HG03558 (cell line): ENCODE data around the gene ZDHHC14.

ENCODE experiments used
- ATAC-seq: cut with Tn5 transposase; IDR thresholded peaks from one replicate; pipeline ENCODE4 v1.9.1; 2021; ENCODE audit warnings: moderate number of reproducible peaks; ENCODE audit not compliant: unreplicated experiment; ENCODE audit errors: extremely low read depth

ZDHHC14 gene

GRCh38 chr6:157629220-157629619 lies 248.2 kb downstream of the ZDHHC14 start:
- no peak for ATAC-seq

GRCh38 chr6:157630463-157631080 lies 249.6 kb downstream of the ZDHHC14 start:
- no peak for ATAC-seq

- ATAC-seq: no peak
Measured at GRCh38 chr6:157631412-157631811, 250.4 kb downstream of the ZDHHC14 start.

GRCh38 chr6:157631838-157632614 lies 251.0 kb downstream of the ZDHHC14 start:
- no peak for ATAC-seq

- ATAC-seq: no peak
Measured at GRCh38 chr6:157632821-157633220, 251.8 kb downstream of the ZDHHC14 start.

- ATAC-seq: no peak
Measured at GRCh38 chr6:157634546-157634945, 253.6 kb downstream of the ZDHHC14 start.

GRCh38 chr6:157635388-157636244 lies 254.6 kb downstream of the ZDHHC14 start:
- no peak for ATAC-seq

GRCh38 chr6:157637516-157637915 lies 256.5 kb downstream of the ZDHHC14 start:
- no peak for ATAC-seq

GRCh38 chr6:157637941-157638662 lies 257.1 kb downstream of the ZDHHC14 start:
- no peak for ATAC-seq

- no peak for ATAC-seq
Measured at GRCh38 chr6:157638779-157639178, 257.8 kb downstream of the ZDHHC14 start.

- no peak for ATAC-seq
Measured at GRCh38 chr6:157640746-157641451, 259.9 kb downstream of the ZDHHC14 start.

- ATAC-seq: no peak
Measured at GRCh38 chr6:157641837-157642236, 260.8 kb downstream of the ZDHHC14 start.

GRCh38 chr6:157642736-157643135 lies 261.7 kb downstream of the ZDHHC14 start:
- ATAC-seq: no peak

- no peak for ATAC-seq
Measured at GRCh38 chr6:157644043-157644810, 263.2 kb downstream of the ZDHHC14 start.

GRCh38 chr6:157645201-157645795 lies 264.3 kb downstream of the ZDHHC14 start:
- no peak for ATAC-seq

GRCh38 chr6:157646012-157646411 lies 265.0 kb downstream of the ZDHHC14 start:
- ATAC-seq: no peak

- ATAC-seq: no peak
Measured at GRCh38 chr6:157647261-157647915, 266.4 kb downstream of the ZDHHC14 start.

GRCh38 chr6:157648561-157648960 lies 267.6 kb downstream of the ZDHHC14 start:
- no peak for ATAC-seq
